Neuronal stem cell (in vitro differentiated cells): Measurements from ENCODE around the gene ASCL4.

Experiments used
- DNase-seq: peaks from one replicate; pipeline ENCODE4 v3.0.0-alpha.2; 2013; ENCODE audit warnings: low spot score
- H2AFZ ChIP-seq: one replicate; pipeline ENCODE4 v1.6.1; 2013; ENCODE audit warnings: mild to moderate bottlenecking, low read length, inconsistent platforms
- H2AK5ac ChIP-seq: 2 replicates; pipeline ENCODE4 v1.6.1; 2013; ENCODE audit warnings: low read depth, mild to moderate bottlenecking, inconsistent platforms, low read length, moderate library complexity, mixed read lengths
- H2BK120ac ChIP-seq: 2 replicates; pipeline ENCODE4 v1.6.1; 2013; ENCODE audit warnings: low read depth, mild to moderate bottlenecking, inconsistent platforms, low read length, moderate library complexity, mixed read lengths
- H2BK12ac ChIP-seq: one replicate; pipeline ENCODE4 v1.6.1; 2013; ENCODE audit warnings: low read length, inconsistent platforms
- H2BK15ac ChIP-seq: 2 replicates; pipeline ENCODE4 v1.6.1; 2013; ENCODE audit warnings: mild to moderate bottlenecking, low read length, inconsistent platforms, mixed read lengths
- H2BK5ac ChIP-seq: one replicate; pipeline ENCODE4 v1.6.1; 2013; ENCODE audit warnings: inconsistent platforms, mild to moderate bottlenecking, low read length, moderate library complexity
- H3K14ac ChIP-seq: one replicate; pipeline ENCODE4 v1.6.1; 2013; ENCODE audit warnings: low read length, inconsistent platforms
- H3K18ac ChIP-seq: 2 replicates; pipeline ENCODE4 v1.6.1; 2013; ENCODE audit warnings: low read length, inconsistent platforms
- H3K23ac ChIP-seq: 2 replicates; pipeline ENCODE4 v1.6.1; 2013; ENCODE audit warnings: low read depth, mild to moderate bottlenecking, mixed read lengths, low read length, inconsistent platforms; ENCODE audit not compliant: poor library complexity
- H3K27ac ChIP-seq: replicated peaks from 3 replicates; pipeline ENCODE4 v1.5.1; 2013; ENCODE audit warnings: low read length, inconsistent platforms
- H3K27me3 ChIP-seq, 3 experiments: 2 replicates each; pipeline ENCODE4 v1.6.1; 2013; ENCODE audit warnings: low read length in 3 of 3, mild to moderate bottlenecking in 2 of 3, inconsistent platforms in 1 of 3, low read depth in 1 of 3, mixed read lengths in 1 of 3, moderate library complexity in 1 of 3; ENCODE audit not compliant: control insufficient read depth in 3 of 3, insufficient read depth in 3 of 3
- H3K36me3 ChIP-seq, 2 donors: replicated peaks in 1 of 2; 2 replicates each; pipeline ENCODE4 v1.6.1; 2013; ENCODE audit warnings: low read length in 2 of 2; ENCODE audit not compliant: control insufficient read depth in 2 of 2, insufficient read depth in 2 of 2
- H3K4ac ChIP-seq: 2 replicates; pipeline ENCODE4 v1.6.1; 2013; ENCODE audit warnings: inconsistent platforms, mild to moderate bottlenecking, low read length, moderate library complexity
- H3K4me1 ChIP-seq, 2 donors: 1 replicate in 1 of 2; 2 replicates in 1 of 2; pipeline ENCODE4 v1.6.1; 2013; ENCODE audit warnings: low read length in 2 of 2, low read depth in 1 of 2; ENCODE audit not compliant: control insufficient read depth in 2 of 2, insufficient read depth in 1 of 2
- H3K4me2 ChIP-seq: one replicate; pipeline ENCODE4 v1.6.1; 2013; ENCODE audit warnings: mild to moderate bottlenecking, low read length, inconsistent platforms; ENCODE audit not compliant: insufficient read depth, poor library complexity, severe bottlenecking
- H3K4me3 ChIP-seq, 2 donors: 2 replicates each; pipeline ENCODE4 v1.5.1; 2013; ENCODE audit warnings: low read length in 2 of 2, mild to moderate bottlenecking in 2 of 2, inconsistent platforms in 1 of 2, moderate library complexity in 1 of 2
- H3K79me1 ChIP-seq: one replicate; pipeline ENCODE4 v1.6.1; 2013; ENCODE audit warnings: low read depth, mild to moderate bottlenecking, inconsistent platforms, low read length, moderate library complexity
- H3K9ac ChIP-seq: one replicate; pipeline ENCODE4 v1.6.1; 2013; ENCODE audit warnings: mild to moderate bottlenecking, low read depth, low read length, inconsistent platforms; ENCODE audit not compliant: poor library complexity
- H3K9me3 ChIP-seq, 2 donors: replicated peaks in 1 of 2; 2 replicates each; pipeline versions ENCODE3 to v1.6.1; 2013; ENCODE audit warnings: low read length in 2 of 2, mild to moderate bottlenecking in 2 of 2, inconsistent platforms in 1 of 2, low read depth in 1 of 2, mixed read lengths in 1 of 2, moderate library complexity in 1 of 2; ENCODE audit not compliant: control insufficient read depth in 2 of 2, insufficient read depth in 1 of 2
- H4K8ac ChIP-seq: one replicate; pipeline ENCODE4 v1.6.1; 2013; ENCODE audit warnings: low read depth, mild to moderate bottlenecking, inconsistent platforms, low read length, moderate library complexity
- H4K91ac ChIP-seq: one replicate; pipeline ENCODE4 v1.6.1; 2013; ENCODE audit warnings: low read length, low read depth, mild to moderate bottlenecking, inconsistent platforms; ENCODE audit not compliant: poor library complexity
- WGBS, 2 donors: extraction: QIAGEN DNeasy Blood & Tissue Kit; methylation state at CpG; one replicate each; pipeline ENCODE4 v1.1.7; 2013; ENCODE audit warnings: missing lambda C conversion rate in 2 of 2, mixed read lengths in 1 of 2; ENCODE audit not compliant: insufficient read length in 2 of 2, insufficient replicate concordance in 1 of 2; ENCODE audit errors: extremely low coverage in 2 of 2; 5-methylcytosine and 5-hydroxymethylcytosine counted together

Gene ASCL4

GRCh38 chr12:107791465-107792089, 17.1 kb downstream of the ASCL4 start:
- no peaks in the 10 kb centered on the region for H3K79me1 ChIP-seq
- H3K4ac ChIP-seq: no peak overlapping the region
- H3K36me3 ChIP-seq: no peaks in the 10 kb centered on the region
- no peak overlapping the region for H2BK120ac ChIP-seq
- no peak overlapping the region for H3K27ac ChIP-seq
- DNase-seq: no peak
- H3K14ac ChIP-seq: no peak overlapping the region
- no peak overlapping the region for H4K91ac ChIP-seq
- no CpG with 5 or more reads among the region's 1 CpG for WGBS, 2 donors
- no peak overlapping the region for H2BK12ac ChIP-seq
- no peak overlapping the region for H3K18ac ChIP-seq
- peaks cover 0 to 17% (median 0%) of the 10 kb centered on the region in 3 experiments for H3K27me3 ChIP-seq
- no peak overlapping the region for H3K4me2 ChIP-seq
- H3K23ac ChIP-seq: no peak overlapping the region
- H2AK5ac ChIP-seq: no peak overlapping the region
- no peak overlapping the region for H4K8ac ChIP-seq
- H3K9ac ChIP-seq: no peak overlapping the region
- no peaks in the 10 kb centered on the region for H3K9me3 ChIP-seq
- no peak overlapping the region for H3K4me3 ChIP-seq
- H3K4me1 ChIP-seq: no peaks in the 10 kb centered on the region
- no peak overlapping the region for H2BK15ac ChIP-seq
- no peak overlapping the region for H2BK5ac ChIP-seq
- H2AFZ ChIP-seq: no peak overlapping the region

GRCh38 chr12:107794451-107794850, 19.9 kb downstream of the ASCL4 start:
- Histone ChIP-seq H4K8ac (no peak overlapping the region), H3K36me3 (no peaks in the 10 kb centered on the region), H3K4me3 (no peak overlapping the region), H3K27me3 (peaks cover 0 to 23% (median 0%) of the 10 kb centered on the region in 3 experiments), H3K4me2 (no peak overlapping the region), H2BK12ac (no peak overlapping the region), H3K18ac (no peak overlapping the region), H2BK120ac (no peak overlapping the region), H3K79me1 (no peaks in the 10 kb centered on the region), H2AFZ (no peak overlapping the region), H3K9me3 (no peaks in the 10 kb centered on the region), H3K23ac (no peak overlapping the region), H2BK5ac (no peak overlapping the region), H3K4ac (no peak overlapping the region), H3K27ac (no peak overlapping the region), H3K9ac (no peak overlapping the region), H4K91ac (no peak overlapping the region), H3K14ac (no peak overlapping the region), H2BK15ac (no peak overlapping the region), H2AK5ac (no peak overlapping the region), H3K4me1 (no peaks in the 10 kb centered on the region)
- DNase-seq: no peak
- WGBS, 2 donors: no CpG with 5 or more reads among the region's 3 CpGs

- no peak overlapping the region for H2AK5ac ChIP-seq
- no peaks in the 10 kb centered on the region for H3K36me3 ChIP-seq
- H4K91ac ChIP-seq: no peak overlapping the region
- H3K4me1 ChIP-seq: no peaks in the 10 kb centered on the region
- H3K4ac ChIP-seq: no peak overlapping the region
- no peak overlapping the region for H3K18ac ChIP-seq
- no peak overlapping the region for H3K27ac ChIP-seq
- H2BK120ac ChIP-seq: no peak overlapping the region
- H3K79me1 ChIP-seq: no peaks in the 10 kb centered on the region
- peaks cover 0 to 23% (median 0%) of the 10 kb centered on the region in 3 experiments for H3K27me3 ChIP-seq
- H3K14ac ChIP-seq: no peak overlapping the region
- no peak overlapping the region for H3K4me2 ChIP-seq
- H2AFZ ChIP-seq: no peak overlapping the region
- H3K9ac ChIP-seq: no peak overlapping the region
- H3K9me3 ChIP-seq: no peaks in the 10 kb centered on the region
- H2BK15ac ChIP-seq: no peak overlapping the region
- no peak for DNase-seq
- no peak overlapping the region for H2BK12ac ChIP-seq
- H4K8ac ChIP-seq: no peak overlapping the region
- WGBS, 2 donors: no CpG with 5 or more reads among the region's 3 CpGs
- H3K4me3 ChIP-seq: no peak overlapping the region
- no peak overlapping the region for H2BK5ac ChIP-seq
- no peak overlapping the region for H3K23ac ChIP-seq
These were observed 24.1 kb downstream of the ASCL4 start for GRCh38 chr12:107798580-107798979.

- H3K4me3 ChIP-seq: no peak overlapping the region
- H3K27me3 ChIP-seq: peaks cover 0 to 21% (median 0%) of the 10 kb centered on the region in 3 experiments
- H3K4me2 ChIP-seq: no peak overlapping the region
- no peak for DNase-seq
- no peak overlapping the region for H2BK12ac ChIP-seq
- no peaks in the 10 kb centered on the region for H3K9me3 ChIP-seq
- H2BK5ac ChIP-seq: no peak overlapping the region
- H3K36me3 ChIP-seq: no peaks in the 10 kb centered on the region
- H3K9ac ChIP-seq: no peak overlapping the region
- H4K8ac ChIP-seq: no peak overlapping the region
- no peak overlapping the region for H3K27ac ChIP-seq
- H2BK120ac ChIP-seq: no peak overlapping the region
- H4K91ac ChIP-seq: no peak overlapping the region
- no peak overlapping the region for H2BK15ac ChIP-seq
- no peaks in the 10 kb centered on the region for H3K79me1 ChIP-seq
- no peak overlapping the region for H3K4ac ChIP-seq
- H3K23ac ChIP-seq: no peak overlapping the region
- H3K4me1 ChIP-seq: no peaks in the 10 kb centered on the region
- H3K14ac ChIP-seq: no peak overlapping the region
- no peak overlapping the region for H3K18ac ChIP-seq
- no peak overlapping the region for H2AFZ ChIP-seq
- H2AK5ac ChIP-seq: no peak overlapping the region
These were observed 26.6 kb downstream of the ASCL4 start for GRCh38 chr12:107801150-107801549.
